DMS114 treated with DMSO at 0.1 percent for 48 hours (cell line): ENCODE results near the gene ISG15.
"Not testable (repeated sequence)": the region's sequence is repeated elsewhere in the genome, so short reads cannot be mapped to it uniquely, and the experiment has no call there.

Experiments used
- DNase-seq: peaks from one replicate; lab custom pipeline; 2025; ENCODE audit not compliant: unreplicated experiment; lab: John Stamatoyannopoulos, UW

ISG15 gene

GRCh38 chr1:1026599-1027413, 13.5 kb downstream of the ISG15 start:
- DNase-seq: no peak

GRCh38 chr1:1027791-1028190, 14.5 kb downstream of the ISG15 start:
- DNase-seq: no peak

GRCh38 chr1:1030867-1031658, 17.8 kb downstream of the ISG15 start:
- DNase-seq: not testable (repeated sequence)

GRCh38 chr1:1031659-1032235, 18.4 kb downstream of the ISG15 start:
- DNase-seq: no peak

DNA sequence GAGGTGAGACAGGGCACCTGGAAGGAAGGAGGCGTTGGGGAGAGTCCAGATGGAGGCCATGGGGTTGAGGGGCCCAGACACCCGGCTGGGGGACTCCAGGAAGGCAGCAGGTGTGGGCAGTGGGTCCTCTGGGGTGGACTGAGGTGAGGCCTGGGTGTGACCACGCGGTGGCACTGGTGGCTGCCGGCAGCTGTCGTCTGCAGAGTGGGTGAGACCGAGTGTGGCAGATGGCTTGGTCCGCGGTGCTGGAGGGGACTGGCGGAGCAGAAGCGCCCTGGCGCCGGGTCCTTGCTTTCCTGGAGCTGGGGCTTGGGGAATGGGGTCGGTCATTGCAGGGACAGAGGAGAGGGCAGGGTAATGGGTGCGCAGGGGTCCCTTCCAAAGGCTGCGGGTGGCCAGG, 19.1 kb downstream of the ISG15 start:
- DNase-seq: no peak

DNA sequence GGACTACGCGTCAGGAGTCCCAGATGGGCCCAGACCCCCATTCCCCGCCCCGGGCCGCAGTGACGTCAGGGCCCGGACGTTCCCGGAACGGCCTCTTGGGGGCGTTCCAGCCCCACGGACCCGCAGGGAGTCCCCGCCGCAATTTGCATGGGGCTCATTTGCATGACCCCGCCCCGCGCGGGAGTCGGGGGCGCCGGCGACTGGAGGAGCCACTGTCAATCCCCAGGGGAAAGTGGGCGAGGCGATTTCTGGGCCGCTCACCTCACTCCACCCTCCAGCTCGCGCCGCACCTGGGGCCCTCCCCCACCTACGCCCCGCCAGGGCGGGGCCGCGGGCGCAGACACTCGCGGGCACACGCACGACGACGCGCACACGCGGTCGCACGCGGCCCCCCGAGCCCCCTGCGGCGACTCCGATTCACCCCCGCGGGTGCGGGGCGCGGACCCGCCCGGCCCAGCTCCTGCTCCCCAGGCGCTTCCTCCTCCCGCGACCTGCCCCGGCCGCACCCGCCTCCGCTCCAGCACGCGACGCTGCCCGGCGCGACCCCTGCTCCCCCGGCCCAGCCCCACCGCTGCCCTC, 19.8 kb downstream of the ISG15 start:
- DNase-seq: no peak

- DNase-seq: no peak
Observed at GRCh38 chr1:1033731-1034438, 20.6 kb downstream of the ISG15 start.

DNA sequence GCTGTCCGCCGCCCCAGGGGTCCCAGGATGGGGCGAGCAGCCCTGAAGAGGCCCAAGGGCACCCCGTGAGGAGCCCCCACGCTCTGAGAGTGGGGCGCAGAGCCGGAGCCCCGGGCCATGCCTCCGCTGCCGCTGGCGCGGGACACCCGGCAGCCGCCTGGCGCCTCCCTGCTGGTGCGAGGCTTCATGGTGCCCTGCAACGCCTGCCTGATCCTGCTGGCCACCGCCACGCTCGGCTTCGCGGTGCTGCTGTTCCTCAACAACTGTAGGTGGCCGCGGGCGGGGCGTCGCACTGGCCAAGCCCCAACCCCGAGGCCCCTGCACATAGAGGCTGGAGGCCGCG, 21.1 kb downstream of the ISG15 start:
- DNase-seq: no peak

DNA sequence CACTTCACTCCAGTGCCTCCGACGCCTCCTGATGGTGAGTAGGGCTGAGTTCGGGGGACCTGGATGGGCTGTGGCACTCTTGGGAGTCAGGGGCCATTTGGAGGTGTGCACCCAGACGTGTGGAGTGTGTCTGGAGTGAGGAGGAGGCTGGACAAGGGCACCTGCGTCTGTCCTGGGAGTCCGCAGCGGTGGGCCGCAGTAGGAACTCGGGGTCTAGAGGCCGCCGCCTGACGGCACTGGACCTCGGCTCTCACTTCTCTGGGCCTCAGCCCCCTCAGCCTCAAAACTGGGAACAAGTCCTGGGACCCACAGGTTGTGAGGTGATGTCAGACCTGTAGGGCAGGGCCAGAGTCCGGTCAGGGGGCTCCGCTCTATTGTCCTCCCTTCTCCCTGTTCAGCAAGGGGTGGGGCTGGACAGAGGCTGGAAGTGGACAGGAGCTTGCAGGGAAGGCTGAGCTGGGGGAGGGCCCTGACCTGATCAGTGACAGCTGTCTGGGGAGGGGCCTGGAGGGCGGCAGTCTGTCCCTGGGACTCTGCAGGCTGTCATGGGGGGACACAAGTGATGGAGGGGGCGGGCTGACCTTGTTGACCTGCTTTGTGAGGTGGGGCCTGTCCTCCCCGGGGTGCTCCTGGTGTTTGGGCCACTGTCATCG, 22.1 kb downstream of the ISG15 start:
- no peak for DNase-seq

DNA sequence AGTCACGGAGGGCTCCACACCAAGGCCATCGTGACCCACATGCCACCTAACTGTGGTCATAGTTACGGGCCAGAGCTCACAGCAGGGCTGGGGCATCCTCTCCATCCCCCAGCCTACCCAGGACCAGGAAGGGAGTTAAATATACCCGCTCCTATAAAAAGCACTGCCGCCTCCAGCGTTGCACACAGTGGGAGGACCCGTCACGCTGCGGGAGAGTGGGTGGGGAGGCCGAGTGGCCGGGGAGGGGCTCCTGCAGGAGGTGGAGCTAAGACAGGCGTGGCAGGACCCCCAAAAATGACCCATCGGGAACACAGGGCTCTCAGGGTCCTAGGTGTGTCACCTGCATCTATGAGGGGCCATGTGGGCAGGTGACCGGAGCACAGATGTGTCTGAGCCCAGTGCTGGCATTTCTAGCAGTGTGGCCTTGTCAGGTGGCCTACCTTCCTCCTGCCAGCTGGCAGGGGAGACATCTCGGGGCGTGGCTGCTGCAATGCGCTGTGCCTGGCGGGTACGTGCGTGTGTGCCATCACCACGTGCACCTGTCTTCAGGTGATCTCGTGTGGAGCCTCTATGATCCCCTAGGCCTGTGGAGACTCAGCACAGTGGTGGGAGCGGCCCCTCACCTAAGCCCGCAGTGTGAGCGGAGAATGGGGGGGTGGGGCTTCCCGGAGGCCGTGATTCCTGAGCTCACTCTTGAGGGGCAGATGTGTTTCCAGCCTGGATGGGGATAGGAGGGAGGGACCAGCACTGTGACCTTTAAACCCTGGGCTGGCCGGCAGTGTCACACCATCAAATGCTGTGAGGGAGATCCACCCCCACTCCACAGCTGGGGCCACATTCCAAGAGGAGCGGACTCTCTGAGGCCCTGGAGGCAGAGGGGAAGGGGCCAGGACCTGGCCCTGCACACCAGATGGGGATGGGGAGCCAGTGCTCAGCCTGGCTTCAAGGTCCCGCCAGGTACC, 24.4 kb downstream of the ISG15 start:
- DNase-seq: no peak

- no peak for DNase-seq
Observed at GRCh38 chr1:1038694-1039093, 25.4 kb downstream of the ISG15 start.

DNA sequence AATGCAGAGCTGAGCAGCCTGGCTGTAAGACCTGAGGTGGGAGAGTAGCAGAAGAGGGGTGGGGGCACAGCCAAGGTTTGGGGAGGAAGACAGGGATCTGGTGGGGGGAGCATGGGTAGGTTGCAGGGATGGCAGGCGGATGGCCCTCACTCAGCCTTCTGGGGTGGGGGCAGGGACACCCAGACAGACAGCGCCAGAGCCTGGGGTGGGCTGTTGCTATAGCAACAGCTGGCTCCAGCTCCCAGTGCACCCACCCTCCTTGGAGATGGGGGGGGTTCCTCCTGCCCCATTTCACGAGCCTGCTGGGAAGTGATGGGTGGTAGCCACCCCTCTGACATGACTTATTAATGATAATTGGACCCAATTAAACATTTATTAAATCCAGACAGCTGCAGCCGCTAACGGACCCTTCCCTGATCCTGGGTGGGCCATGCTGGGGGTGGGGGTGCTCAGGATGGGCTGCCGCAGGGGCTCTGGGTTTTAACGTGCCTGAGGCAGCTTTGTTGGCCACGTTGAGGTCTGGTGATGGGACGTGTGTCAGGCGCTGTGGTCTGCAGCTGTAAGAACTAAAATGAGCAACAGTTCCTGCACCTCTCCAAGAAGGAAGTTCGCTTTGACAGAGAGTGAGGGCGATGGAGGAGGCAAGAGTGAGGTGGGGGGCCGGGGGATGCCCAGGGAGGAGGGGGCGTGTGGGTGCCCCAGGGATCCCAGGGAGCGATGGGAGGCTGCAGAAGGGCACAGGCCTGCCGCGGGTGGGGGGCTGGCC, 26.0 kb downstream of the ISG15 start:
- DNase-seq: no peak

GRCh38 chr1:1040004-1040991, 27.0 kb downstream of the ISG15 start:
- DNase-seq: no peak

DNA sequence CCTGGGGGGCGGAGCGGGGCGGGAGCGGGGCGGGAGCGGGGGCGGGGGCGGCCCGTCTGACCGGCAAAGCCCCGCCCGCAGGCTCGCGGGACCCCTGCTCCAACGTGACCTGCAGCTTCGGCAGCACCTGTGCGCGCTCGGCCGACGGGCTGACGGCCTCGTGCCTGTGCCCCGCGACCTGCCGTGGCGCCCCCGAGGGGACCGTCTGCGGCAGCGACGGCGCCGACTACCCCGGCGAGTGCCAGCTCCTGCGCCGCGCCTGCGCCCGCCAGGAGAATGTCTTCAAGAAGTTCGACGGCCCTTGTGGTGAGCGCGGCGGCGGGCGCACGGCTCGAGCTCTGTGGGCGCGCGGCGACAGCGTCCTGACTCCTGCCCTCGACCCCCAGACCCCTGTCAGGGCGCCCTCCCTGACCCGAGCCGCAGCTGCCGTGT, 27.8 kb downstream of the ISG15 start:
- DNase-seq: no peak

DNA sequence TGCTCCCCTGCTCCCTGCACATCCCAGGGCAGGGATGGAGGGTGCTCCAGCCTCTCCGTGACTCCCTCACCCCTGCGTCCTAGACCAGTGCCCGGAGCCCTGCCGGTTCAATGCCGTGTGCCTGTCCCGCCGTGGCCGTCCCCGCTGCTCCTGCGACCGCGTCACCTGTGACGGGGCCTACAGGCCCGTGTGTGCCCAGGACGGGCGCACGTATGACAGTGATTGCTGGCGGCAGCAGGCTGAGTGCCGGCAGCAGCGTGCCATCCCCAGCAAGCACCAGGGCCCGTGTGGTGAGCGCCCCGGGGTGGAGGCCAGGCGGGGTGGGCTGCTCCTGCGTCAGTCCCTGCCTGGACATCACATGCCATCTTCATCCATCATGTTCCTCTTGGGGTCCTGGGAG, 28.6 kb downstream of the ISG15 start:
- no peak for DNase-seq

- DNase-seq: no peak
Observed at GRCh38 chr1:1042835-1043234, 29.5 kb downstream of the ISG15 start.

DNA sequence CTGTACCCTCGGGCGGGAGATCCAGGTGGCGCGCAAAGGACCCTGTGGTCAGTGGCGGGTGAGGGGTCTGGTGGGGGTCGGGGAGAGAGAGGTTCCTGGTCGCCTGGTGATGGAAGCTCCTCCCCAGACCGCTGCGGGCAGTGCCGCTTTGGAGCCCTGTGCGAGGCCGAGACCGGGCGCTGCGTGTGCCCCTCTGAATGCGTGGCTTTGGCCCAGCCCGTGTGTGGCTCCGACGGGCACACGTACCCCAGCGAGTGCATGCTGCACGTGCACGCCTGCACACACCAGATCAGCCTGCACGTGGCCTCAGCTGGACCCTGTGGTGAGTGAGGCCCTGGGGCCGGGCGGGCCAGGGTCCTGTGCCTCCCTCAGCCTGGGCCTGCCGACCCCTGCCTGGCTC, 30.1 kb downstream of the ISG15 start:
- DNase-seq: no peak

DNA sequence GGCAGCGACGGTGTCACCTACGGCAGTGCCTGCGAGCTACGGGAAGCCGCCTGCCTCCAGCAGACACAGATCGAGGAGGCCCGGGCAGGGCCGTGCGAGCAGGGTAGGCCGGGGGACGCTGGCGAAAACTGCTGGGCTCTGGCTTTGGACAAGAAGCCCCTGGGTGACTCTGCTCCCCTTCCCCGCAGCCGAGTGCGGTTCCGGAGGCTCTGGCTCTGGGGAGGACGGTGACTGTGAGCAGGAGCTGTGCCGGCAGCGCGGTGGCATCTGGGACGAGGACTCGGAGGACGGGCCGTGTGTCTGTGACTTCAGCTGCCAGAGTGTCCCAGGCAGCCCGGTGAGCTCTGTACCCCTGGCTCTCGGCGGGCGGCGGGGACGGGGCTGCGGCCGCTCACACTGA, 30.6 kb downstream of the ISG15 start:
- DNase-seq: no peak
